ENCODE results near the gene GLDC. TPM values are rescaled to one million over a fixed set of nuclear protein-coding genes. Genes with fewer than 3 reads are reported as not detected.

GLDC gene
- total RNA-seq, 2 donors from 2014 or later = 3.0 to 7.9 TPM

- Histone ChIP-seq H3K4me3 (no peak overlapping the region), H3K27me3 (replicated peaks; ENCODE audit: insufficient read depth) (no peaks in the 10 kb centered on the region), H3K27ac (no peak overlapping the region), H3K9me3 (no peaks in the 10 kb centered on the region), H3K36me3 (peaks cover 11% of the 10 kb centered on the region), H3K4me1 (ENCODE audit: control insufficient read depth in 1 of 2, low read depth in 2 of 2) (no peaks in the 10 kb centered on the region)
- ATAC-seq (ENCODE audit: insufficient number of reproducible peaks, low FRiP score, low read depth) = no peak
- TF ChIP-seq CTCF (IDR thresholded peaks at IDR 0.05) = no peak
- DNase-seq (ENCODE audit: low spot score) = no peak
Observed at GRCh38 chr9:6512085-6512657, 133.4 kb downstream of the GLDC start.

GRCh38 chr9:6506571-6506970, 139.0 kb downstream of the GLDC start:
- no peaks in the 10 kb centered on the region for H3K9me3 ChIP-seq
- no peak overlapping the region for H3K27ac ChIP-seq
- DNase-seq (ENCODE audit: low spot score) (no peak), ATAC-seq (ENCODE audit: insufficient number of reproducible peaks, low FRiP score, low read depth) (no peak)
- TF ChIP-seq CTCF (IDR thresholded peaks at IDR 0.05) = no peak
- peaks cover 22% of the 10 kb centered on the region for H3K36me3 ChIP-seq
- no peaks in the 10 kb centered on the region for H3K27me3 ChIP-seq (replicated peaks; ENCODE audit: insufficient read depth)
- H3K4me1 ChIP-seq (ENCODE audit: control insufficient read depth in 1 of 2, low read depth in 2 of 2) = no peaks in the 10 kb centered on the region
- no peak overlapping the region for H3K4me3 ChIP-seq

- DNase-seq (ENCODE audit: low spot score) (no peak), ATAC-seq (ENCODE audit: insufficient number of reproducible peaks, low FRiP score, low read depth) (no peak)
- Histone ChIP-seq H3K4me1 (ENCODE audit: control insufficient read depth in 1 of 2, low read depth in 2 of 2) (no peaks in the 10 kb centered on the region), H3K27ac (no peak overlapping the region), H3K4me3 (no peak overlapping the region), H3K9me3 (no peaks in the 10 kb centered on the region), H3K27me3 (replicated peaks; ENCODE audit: insufficient read depth) (no peaks in the 10 kb centered on the region), H3K36me3 (peaks cover 32% of the 10 kb centered on the region)
- no peak for TF ChIP-seq CTCF (IDR thresholded peaks at IDR 0.05)
Observed at GRCh38 chr9:6502399-6502798, 143.1 kb downstream of the GLDC start.

GRCh38 chr9:6501526-6502210, 143.9 kb downstream of the GLDC start:
- peaks cover 36% of the 10 kb centered on the region for H3K36me3 ChIP-seq
- ATAC-seq (ENCODE audit: insufficient number of reproducible peaks, low FRiP score, low read depth) = no peak

GRCh38 chr9:6498982-6499381, 146.5 kb downstream of the GLDC start:
- ATAC-seq (ENCODE audit: insufficient number of reproducible peaks, low FRiP score, low read depth) = no peak
- no peaks in the 10 kb centered on the region for H3K4me1 ChIP-seq (ENCODE audit: control insufficient read depth in 1 of 2, low read depth in 2 of 2)
- H3K27me3 ChIP-seq (replicated peaks; ENCODE audit: insufficient read depth) = no peaks in the 10 kb centered on the region
- peaks cover 25% of the 10 kb centered on the region for H3K36me3 ChIP-seq
- H3K4me3 ChIP-seq = no peak overlapping the region
- no peaks in the 10 kb centered on the region for H3K9me3 ChIP-seq
- H3K27ac ChIP-seq = no peak overlapping the region
- DNase-seq (ENCODE audit: low spot score) = no peak
- no peak for TF ChIP-seq CTCF (IDR thresholded peaks at IDR 0.05)

More at GRCh38 chr9:6501526-6502210, 143.9 kb downstream of the GLDC start:
- Histone ChIP-seq H3K9me3 (no peaks in the 10 kb centered on the region), H3K27me3 (replicated peaks; ENCODE audit: insufficient read depth) (no peaks in the 10 kb centered on the region), H3K27ac (no peak overlapping the region), H3K4me3 (no peak overlapping the region), H3K4me1 (ENCODE audit: control insufficient read depth in 1 of 2, low read depth in 2 of 2) (no peaks in the 10 kb centered on the region)
- TF ChIP-seq CTCF (IDR thresholded peaks at IDR 0.05) = no peak
- no peak for DNase-seq (ENCODE audit: low spot score)

All from thoracic aorta (tissue), 2 donors.